ENCODE data around the gene TAX1BP3.

Gene TAX1BP3

DNA sequence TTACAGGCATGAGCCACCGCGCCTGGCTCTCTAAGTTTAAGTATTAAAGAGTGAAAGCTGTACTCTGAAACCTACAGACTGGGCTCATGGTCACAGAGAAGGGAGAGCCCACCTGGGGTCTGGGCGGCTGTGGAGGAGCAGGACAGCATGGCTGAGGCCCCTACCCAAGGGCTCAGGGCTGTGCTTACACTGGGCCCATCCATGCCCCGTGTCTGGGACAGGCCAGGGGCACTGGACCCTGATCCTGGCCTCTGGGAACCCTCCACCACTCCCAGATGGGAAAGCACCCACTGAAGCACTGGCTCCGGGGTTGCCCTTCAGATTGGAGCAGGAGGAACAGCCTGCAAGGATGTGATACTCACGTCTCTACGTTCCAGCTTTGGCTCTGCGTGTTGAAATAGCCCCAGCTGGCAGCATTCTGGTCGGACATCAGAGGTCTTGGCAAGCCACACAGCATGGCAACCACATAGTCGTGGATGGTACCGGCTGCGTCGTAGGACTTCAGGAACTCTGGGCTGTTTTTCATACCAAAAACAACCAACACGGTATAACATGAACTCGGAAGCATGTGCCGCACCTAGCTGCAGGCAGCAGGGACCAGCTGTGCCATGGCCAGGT lies 45.3 kb downstream of the TAX1BP3 start:
- FAIRE-seq = no peak

DNA sequence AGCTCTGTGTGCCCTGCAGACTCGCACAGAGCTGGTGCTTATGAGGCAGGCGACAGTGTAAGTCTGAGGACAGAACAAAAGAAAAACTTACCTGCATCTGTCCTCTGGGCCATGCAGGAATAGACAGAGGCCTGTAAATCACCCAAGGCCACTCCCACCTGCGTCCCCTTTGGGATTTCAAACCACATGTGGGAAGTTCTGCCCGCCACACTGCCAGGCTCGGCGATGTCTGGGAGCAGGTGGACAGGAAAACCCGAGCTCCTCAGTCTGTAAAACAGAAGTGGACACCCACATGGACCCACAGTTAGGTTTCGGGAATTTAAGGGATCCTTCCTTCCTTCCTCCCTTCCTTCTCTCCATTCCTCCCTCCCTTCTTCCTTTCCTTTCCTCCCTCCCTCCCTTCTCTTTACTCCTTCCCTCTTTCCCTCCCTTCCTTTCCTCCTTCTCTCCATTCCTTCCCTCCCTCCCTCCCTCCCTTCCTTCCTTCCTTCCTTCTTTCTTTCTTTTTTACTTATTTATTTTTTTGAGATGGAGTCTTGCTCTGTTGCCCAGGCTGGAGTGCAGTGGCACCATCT lies 47.1 kb downstream of the TAX1BP3 start:
- no peak for FAIRE-seq

DNA sequence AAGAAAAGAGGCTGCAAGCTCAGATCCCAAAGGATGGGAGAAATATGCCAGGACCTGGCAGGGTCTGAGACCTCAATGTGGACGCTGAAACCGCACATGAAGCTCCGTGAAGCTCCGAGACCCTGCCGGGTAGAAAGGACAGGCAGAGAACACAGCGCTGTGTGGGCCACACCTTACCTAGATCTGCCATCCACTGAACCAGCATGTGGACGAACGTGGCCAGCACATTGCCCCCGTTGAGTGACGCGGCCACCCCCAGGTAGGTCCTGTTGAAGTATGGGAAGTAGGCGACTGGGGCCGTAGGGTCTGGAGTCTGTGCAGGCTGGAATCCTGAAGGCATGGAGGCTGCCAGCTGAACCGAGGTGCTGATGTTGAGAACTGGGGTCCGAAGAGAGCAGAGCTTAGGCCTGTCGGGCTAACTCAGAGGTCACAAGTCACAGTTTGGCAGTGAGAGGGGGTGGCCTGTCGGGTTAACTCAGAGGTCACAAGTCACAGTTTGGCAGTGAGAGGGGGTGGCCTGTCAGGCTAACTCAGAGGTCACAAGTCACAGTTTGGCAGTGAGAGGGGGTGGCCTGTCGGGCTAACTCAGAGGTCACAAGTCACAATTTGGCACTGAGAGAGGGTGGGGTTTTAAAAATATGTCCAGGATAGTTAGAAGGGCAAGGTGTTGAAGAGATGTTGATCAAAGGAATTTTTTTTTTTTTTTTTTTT lies 53.1 kb downstream of the TAX1BP3 start:
- no peak for FAIRE-seq

DNA sequence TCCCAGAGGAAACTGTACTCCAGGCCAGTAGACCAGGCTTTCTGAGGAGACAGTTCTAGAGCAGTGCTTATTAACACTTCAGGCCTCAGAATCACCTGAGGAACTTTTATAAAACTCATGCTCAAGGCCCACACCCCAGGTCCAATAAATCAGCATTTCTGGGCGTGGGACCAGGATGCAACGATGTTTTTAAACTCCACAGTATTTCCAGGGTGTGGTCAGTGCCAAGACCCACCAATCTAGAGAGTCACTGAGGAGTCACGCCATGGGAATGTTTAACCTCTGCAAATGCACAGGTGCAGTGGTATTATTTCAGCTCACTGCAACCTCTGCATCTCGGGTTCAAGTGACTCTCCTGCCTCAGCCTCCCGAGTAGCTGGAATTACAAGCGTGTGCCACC lies 55.3 kb downstream of the TAX1BP3 start:
- FAIRE-seq = no peak
